SK-N-SH (cell line): ENCODE data around the gene RNASE8. TPM values are rescaled to one million over a fixed set of nuclear protein-coding genes. Genes with fewer than 3 reads are reported as not detected.

Experiments
- CTCF ChIA-PET: fragments of 300-600, 350-600 bp; formaldehyde crosslinking; extraction: SDS; loops from one replicate; lab custom pipeline; 2021; lab: Yijun Ruan, JAX
- POLR2A ChIA-PET: fragments of 350-600 bp; sonication (Branson Sonifier 250); formaldehyde crosslinking; extraction: SDS; loops from one replicate; lab custom pipeline; 2020; ENCODE audit warnings: antibody characterized with exemption, inconsistent platforms; lab: Yijun Ruan, JAX
- DNase-seq: peaks from one replicate; pipeline ENCODE4 v3.0.0; 2012
- H2AFZ ChIP-seq: fragments of 200-600 bp; sonication (generic); 2 replicates; pipeline ENCODE4 v1.8.1; 2016; ENCODE audit warnings: antibody characterized with exemption, mild to moderate bottlenecking, low read depth
- H3F3A ChIP-seq: fragments of 200-600 bp; sonication (generic); replicated peaks from 2 replicates; pipeline ENCODE3; 2016; ENCODE audit warnings: antibody characterized with exemption, mild to moderate bottlenecking; ENCODE audit not compliant: insufficient read depth
- H3K27ac ChIP-seq, 2 experiments: fragments of 200-500 bp in 1 of 2; fragments of 200-600 bp in 1 of 2; sonication (Bioruptor generic) in 1 of 2; sonication (generic), shearing (Covaris generic) in 1 of 2; 2 replicates each; pipeline versions ENCODE4 v1.5.1 to v1.6.1; 2014 to 2016; ENCODE audit warnings: low read depth in 2 of 2, inconsistent platforms in 1 of 2, low read length in 1 of 2, mild to moderate bottlenecking in 1 of 2, mixed read lengths in 1 of 2
- H3K27me3 ChIP-seq: fragments of 200-600 bp; sonication (generic), shearing (Covaris generic); 2 replicates; pipeline ENCODE4 v1.6.1; 2016; ENCODE audit warnings: mixed run types; ENCODE audit not compliant: insufficient read depth
- H3K36me3 ChIP-seq, 2 experiments: fragments of 200-500 bp in 1 of 2; fragments of 200-600 bp in 1 of 2; sonication (Bioruptor generic) in 1 of 2; sonication (generic) in 1 of 2; replicated peaks in 1 of 2; 2 replicates each; pipeline versions ENCODE3 to v1.5.1; 2014 to 2016; ENCODE audit warnings: low read length in 1 of 2, mild to moderate bottlenecking in 1 of 2; ENCODE audit not compliant: insufficient read depth in 2 of 2, control insufficient read depth in 1 of 2
- H3K4me1 ChIP-seq, 2 experiments: fragments of 200-500 bp in 1 of 2; fragments of 200-600 bp in 1 of 2; sonication (Bioruptor generic) in 1 of 2; sonication (generic), shearing (Covaris generic) in 1 of 2; 2 replicates each; pipeline versions ENCODE4 v1.5.1 to v1.6.1; 2014 to 2016; ENCODE audit warnings: low read depth in 1 of 2, low read length in 1 of 2, mixed run types in 1 of 2; ENCODE audit not compliant: insufficient read depth in 2 of 2, control insufficient read depth in 1 of 2
- H3K4me2 ChIP-seq: fragments of 200-600 bp; sonication (generic), shearing (Covaris generic); 2 replicates; pipeline ENCODE4 v1.6.1; 2017; ENCODE audit warnings: mixed run types
- H3K4me3 ChIP-seq, 2 experiments: fragments of 200-500 bp in 1 of 2; fragments of 200-600 bp in 1 of 2; sonication (Bioruptor generic) in 1 of 2; sonication (generic), shearing (Covaris generic) in 1 of 2; 2 replicates each; pipeline versions ENCODE4 v1.5.1 to v1.8.1; 2014 to 2016; ENCODE audit warnings: low read depth in 2 of 2, inconsistent platforms in 1 of 2, low read length in 1 of 2, mild to moderate bottlenecking in 1 of 2, mixed read lengths in 1 of 2, moderate library complexity in 1 of 2
- H3K79me2 ChIP-seq: fragments of 200-600 bp; sonication (generic); 2 replicates; pipeline ENCODE4 v1.8.1; 2017; ENCODE audit warnings: mild to moderate bottlenecking; ENCODE audit not compliant: insufficient read depth
- H3K9ac ChIP-seq: fragments of 200-600 bp; sonication (generic); 2 replicates; pipeline ENCODE4 v1.6.1; 2017; ENCODE audit warnings: mixed run types
- H3K9me2 ChIP-seq: fragments of 200-600 bp; sonication (generic); 2 replicates; pipeline ENCODE4 v1.6.1; 2017; ENCODE audit warnings: mixed run types
- H3K9me3 ChIP-seq: fragments of 200-600 bp; sonication (generic); 2 replicates; pipeline ENCODE4 v1.6.1; 2017; ENCODE audit warnings: mixed run types, mild to moderate bottlenecking, moderate library complexity
- H4K20me1 ChIP-seq: fragments of 200-600 bp; sonication (generic); 2 replicates; pipeline ENCODE4 v1.6.1; 2017; ENCODE audit warnings: mild to moderate bottlenecking, mixed run types; ENCODE audit not compliant: insufficient read depth
- FOSL2 ChIP-seq: IDR thresholded peaks from 2 replicates; pipeline ENCODE4 v1.4.0; 2012; ENCODE audit warnings: low read depth, mild to moderate bottlenecking, moderate library complexity, borderline replicate concordance
- JUND ChIP-seq: IDR thresholded peaks from 2 replicates; pipeline ENCODE4 v1.4.0; 2012
- NFIC ChIP-seq: IDR thresholded peaks from 2 replicates; pipeline ENCODE4 v1.4.0; 2012; ENCODE audit warnings: borderline replicate concordance
- NRF1 ChIP-seq: IDR thresholded peaks from 2 replicates; pipeline ENCODE4 v1.6.1; 2012; ENCODE audit warnings: low read depth, mild to moderate bottlenecking, low read length
- POLR2AphosphoS5 ChIP-seq: IDR thresholded peaks from 2 replicates; pipeline ENCODE4 v1.6.1; 2012; ENCODE audit warnings: low read depth, low read length
- RAD21 ChIP-seq: IDR thresholded peaks from 2 replicates; pipeline ENCODE4 v1.6.1; 2012; ENCODE audit warnings: mild to moderate bottlenecking, low read length
- RCOR1 ChIP-seq: fragments of 150-350 bp; IDR thresholded peaks from 2 replicates; pipeline ENCODE4 v1.6.1; 2017; ENCODE audit warnings: antibody characterized with exemption, low read length
- RXRA ChIP-seq: IDR thresholded peaks from 2 replicates; pipeline ENCODE4 v1.4.0; 2012; ENCODE audit warnings: low read depth, mild to moderate bottlenecking, borderline replicate concordance
- SIN3A ChIP-seq: IDR thresholded peaks from 2 replicates; pipeline ENCODE4 v1.6.1; 2012; ENCODE audit warnings: low read depth, mild to moderate bottlenecking, low read length, moderate library complexity, borderline replicate concordance
- TAF1 ChIP-seq: IDR thresholded peaks from 2 replicates; pipeline ENCODE4 v1.6.1; 2012; ENCODE audit warnings: low read depth, mild to moderate bottlenecking, low read length, moderate library complexity, borderline replicate concordance
- TEAD4 ChIP-seq: IDR thresholded peaks from 2 replicates; pipeline ENCODE4 v1.4.0; 2012; ENCODE audit warnings: mild to moderate bottlenecking, borderline replicate concordance; ENCODE audit not compliant: insufficient read depth
- WGBS: methylation state at CpG from one replicate; pipeline ENCODE4 v1.1.6; 2017; ENCODE audit warnings: low lambda C conversion rate; 5-methylcytosine and 5-hydroxymethylcytosine counted together
- polyA plus RNA-seq, 3 experiments: library from polyadenylated mRNA; depleted of rRNA; stranded (reverse); fragments of >200 nt; gene quantifications; 2 replicates each; pipeline ENCODE4 v1.2.3, GENCODE V29; 2012
- TF ChIP-seq, protein P1 (sequence below): fragments of 200-600 bp; sonication (generic); IDR thresholded peaks from 2 replicates; pipeline ENCODE4 v1.6.1; 2017; ENCODE audit warnings: antibody characterized with exemption, mild to moderate bottlenecking, moderate library complexity
- TF ChIP-seq, protein P2 (sequence below): fragments of 150-350 bp; IDR thresholded peaks from 2 replicates; pipeline ENCODE4 v1.6.1; 2016; ENCODE audit warnings: mild to moderate bottlenecking, low read depth, low read length
- TF ChIP-seq, protein P3 (sequence below): IDR thresholded peaks from 2 replicates; pipeline ENCODE4 v1.4.0; 2012; ENCODE audit warnings: low read depth, borderline replicate concordance
- TF ChIP-seq, protein P4 (sequence below): fragments of 150-350 bp; IDR thresholded peaks from 2 replicates; pipeline ENCODE4 v1.6.1; 2017; ENCODE audit warnings: antibody characterized with exemption, low read length, low read depth, borderline replicate concordance

RNASE8 gene
- polyA plus RNA-seq, 1 of the 3 experiments (the other 2 are of a cell fraction): not detected

DNA sequence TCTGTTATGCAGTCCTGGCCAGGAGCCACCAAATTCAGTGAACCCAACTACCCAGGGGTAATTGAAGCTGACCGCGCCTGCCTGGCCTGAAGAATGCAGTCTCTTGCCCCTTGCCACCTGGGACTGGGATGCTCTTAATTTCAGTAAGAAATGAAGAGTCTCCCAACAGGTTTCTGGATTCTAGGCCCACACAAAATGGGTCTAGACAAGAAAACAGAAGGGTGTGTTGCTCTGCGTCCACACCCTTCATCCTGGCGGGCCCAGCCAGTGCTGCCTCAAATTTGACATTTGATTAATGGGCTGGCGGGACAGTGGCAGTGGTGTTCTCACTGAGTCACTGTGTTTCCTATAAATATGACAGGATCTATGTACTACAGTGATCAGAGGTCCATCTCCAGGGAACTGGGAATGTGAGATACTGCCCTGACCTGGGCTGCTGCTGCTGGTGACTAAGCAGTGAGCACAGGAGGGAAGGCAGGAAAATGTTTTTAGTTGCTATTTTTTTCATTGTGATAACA lies 49.7 kb downstream of the RNASE8 start:
- Histone ChIP-seq H2AFZ (peak overlapping the region; percentile 85), H3K9me2 (no peaks in the 10 kb centered on the region), H3K79me2 (no peaks in the 10 kb centered on the region), H3F3A (peaks cover 10% of the 10 kb centered on the region), H3K9ac (no peak overlapping the region), H3K4me1 (peaks cover 10 to 27% of the 10 kb centered on the region in 2 experiments), H3K27me3 (no peaks in the 10 kb centered on the region)
- 53% methylated on average over 4 of the region's 5 CpGs for WGBS
- TF ChIP-seq TEAD4 (no peak), RAD21 (no peak), SIN3A (no peak), RXRA (no peak), FOSL2 (no peak), TAF1 (no peak), JUND (no peak), NFIC (no peak), POLR2AphosphoS5 (no peak), NRF1 (no peak), RCOR1 (no peak)
- TF ChIP-seq, protein P1, sequence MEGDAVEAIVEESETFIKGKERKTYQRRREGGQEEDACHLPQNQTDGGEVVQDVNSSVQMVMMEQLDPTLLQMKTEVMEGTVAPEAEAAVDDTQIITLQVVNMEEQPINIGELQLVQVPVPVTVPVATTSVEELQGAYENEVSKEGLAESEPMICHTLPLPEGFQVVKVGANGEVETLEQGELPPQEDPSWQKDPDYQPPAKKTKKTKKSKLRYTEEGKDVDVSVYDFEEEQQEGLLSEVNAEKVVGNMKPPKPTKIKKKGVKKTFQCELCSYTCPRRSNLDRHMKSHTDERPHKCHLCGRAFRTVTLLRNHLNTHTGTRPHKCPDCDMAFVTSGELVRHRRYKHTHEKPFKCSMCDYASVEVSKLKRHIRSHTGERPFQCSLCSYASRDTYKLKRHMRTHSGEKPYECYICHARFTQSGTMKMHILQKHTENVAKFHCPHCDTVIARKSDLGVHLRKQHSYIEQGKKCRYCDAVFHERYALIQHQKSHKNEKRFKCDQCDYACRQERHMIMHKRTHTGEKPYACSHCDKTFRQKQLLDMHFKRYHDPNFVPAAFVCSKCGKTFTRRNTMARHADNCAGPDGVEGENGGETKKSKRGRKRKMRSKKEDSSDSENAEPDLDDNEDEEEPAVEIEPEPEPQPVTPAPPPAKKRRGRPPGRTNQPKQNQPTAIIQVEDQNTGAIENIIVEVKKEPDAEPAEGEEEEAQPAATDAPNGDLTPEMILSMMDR: no peak
- TF ChIP-seq, protein P2, sequence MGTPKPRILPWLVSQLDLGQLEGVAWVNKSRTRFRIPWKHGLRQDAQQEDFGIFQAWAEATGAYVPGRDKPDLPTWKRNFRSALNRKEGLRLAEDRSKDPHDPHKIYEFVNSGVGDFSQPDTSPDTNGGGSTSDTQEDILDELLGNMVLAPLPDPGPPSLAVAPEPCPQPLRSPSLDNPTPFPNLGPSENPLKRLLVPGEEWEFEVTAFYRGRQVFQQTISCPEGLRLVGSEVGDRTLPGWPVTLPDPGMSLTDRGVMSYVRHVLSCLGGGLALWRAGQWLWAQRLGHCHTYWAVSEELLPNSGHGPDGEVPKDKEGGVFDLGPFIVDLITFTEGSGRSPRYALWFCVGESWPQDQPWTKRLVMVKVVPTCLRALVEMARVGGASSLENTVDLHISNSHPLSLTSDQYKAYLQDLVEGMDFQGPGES: no peak
- TF ChIP-seq, protein P3, sequence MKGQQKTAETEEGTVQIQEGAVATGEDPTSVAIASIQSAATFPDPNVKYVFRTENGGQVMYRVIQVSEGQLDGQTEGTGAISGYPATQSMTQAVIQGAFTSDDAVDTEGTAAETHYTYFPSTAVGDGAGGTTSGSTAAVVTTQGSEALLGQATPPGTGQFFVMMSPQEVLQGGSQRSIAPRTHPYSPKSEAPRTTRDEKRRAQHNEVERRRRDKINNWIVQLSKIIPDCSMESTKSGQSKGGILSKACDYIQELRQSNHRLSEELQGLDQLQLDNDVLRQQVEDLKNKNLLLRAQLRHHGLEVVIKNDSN: no peak
- TF ChIP-seq, protein P4, sequence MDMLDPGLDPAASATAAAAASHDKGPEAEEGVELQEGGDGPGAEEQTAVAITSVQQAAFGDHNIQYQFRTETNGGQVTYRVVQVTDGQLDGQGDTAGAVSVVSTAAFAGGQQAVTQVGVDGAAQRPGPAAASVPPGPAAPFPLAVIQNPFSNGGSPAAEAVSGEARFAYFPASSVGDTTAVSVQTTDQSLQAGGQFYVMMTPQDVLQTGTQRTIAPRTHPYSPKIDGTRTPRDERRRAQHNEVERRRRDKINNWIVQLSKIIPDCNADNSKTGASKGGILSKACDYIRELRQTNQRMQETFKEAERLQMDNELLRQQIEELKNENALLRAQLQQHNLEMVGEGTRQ: no peak
- TF ChIP-seq, all 33 proteins: peak for 0
- H4K20me1 ChIP-seq: no peaks in the 10 kb centered on the region
- CTCF ChIA-PET: interaction anchor here (0.6 to 20.5 kb wide), 11 partner anchors 13 to 137 kb away, joined by 3 to 555 read pairs (median 4); partner anchors contain the start of genes ARHGEF40 and NDRG2
- no peaks in the 10 kb centered on the region for H3K36me3 ChIP-seq
- H3K9me3 ChIP-seq: no peaks in the 10 kb centered on the region
- POLR2A ChIA-PET: no interaction called here
- H3K27ac ChIP-seq: peak overlapping the region in 1 of 2 experiments; percentile 19; a peak in 2 of 4 replicates
- no peak overlapping the region for H3K4me2 ChIP-seq
- DNase-seq: no peak
- H3K4me3 ChIP-seq: no peak overlapping the region

Other genes starting within 250 kb of the RNASE8 start
- not detected in 2 replicates for gene RNASE3, start 166.4 kb upstream of the RNASE8 start, polyA plus RNA-seq (2012; rRNA removed)
- gene RNASE2, start 102.3 kb upstream of the RNASE8 start, polyA plus RNA-seq (2012; rRNA removed): not detected in 2 replicates
- gene METTL17, start 67.8 kb upstream of the RNASE8 start, polyA plus RNA-seq (2012; rRNA removed): 104 and 144 TPM in 2 replicates
- gene SLC39A2, start 58.5 kb upstream of the RNASE8 start, polyA plus RNA-seq (2012; rRNA removed): not detected in 2 replicates
- 15.8 and 15.9 TPM in 2 replicates for gene NDRG2, start 32.8 kb upstream of the RNASE8 start, polyA plus RNA-seq (2012; rRNA removed)
- not detected in 2 replicates for gene TPPP2, start 27.6 kb upstream of the RNASE8 start, polyA plus RNA-seq (2012; rRNA removed)
- 0.10 TPM in 1 of 2 replicates, not detected in the other for gene RNASE13, start 23.0 kb upstream of the RNASE8 start, polyA plus RNA-seq (2012; rRNA removed)
- gene RNASE7, start 15.5 kb upstream of the RNASE8 start, polyA plus RNA-seq (2012; rRNA removed): not detected in 2 replicates
- gene ARHGEF40, start 12.5 kb downstream of the RNASE8 start, polyA plus RNA-seq (2012; rRNA removed): 58.8 and 64.2 TPM in 2 replicates
- gene ZNF219, start 40.8 kb downstream of the RNASE8 start, polyA plus RNA-seq (2012; rRNA removed): 22.1 and 24.1 TPM in 2 replicates
- gene TMEM253, start 43.2 kb downstream of the RNASE8 start, polyA plus RNA-seq (2012; rRNA removed): 0.82 and 0.94 TPM in 2 replicates
- not detected in 2 replicates for gene OR5AU1, start 98.2 kb downstream of the RNASE8 start, polyA plus RNA-seq (2012; rRNA removed)
- 341 and 500 TPM in 2 replicates for gene HNRNPC, start 211.6 kb downstream of the RNASE8 start, polyA plus RNA-seq (2012; rRNA removed)
- not detected in 2 replicates for gene RPGRIP1, start 222.3 kb downstream of the RNASE8 start, polyA plus RNA-seq (2012; rRNA removed)